Tibial nerve (tissue), 4 donors: ENCODE data around the gene S1PR1. TPM values are rescaled to one million over a fixed set of nuclear protein-coding genes. Genes with fewer than 3 reads are reported as not detected.

Experiments used
- DNase-seq, 2 donors: peaks; one replicate each; pipeline ENCODE4 v3.0.0-alpha.2; 2019; ENCODE audit warnings: low spot score in 2 of 2
- H3K27ac ChIP-seq, 4 donors: fragments of 200-600 bp; sonication (generic) in 3 of 4; one replicate each; pipeline ENCODE4 v1.5.1; 2017 to 2019; ENCODE audit warnings: mild to moderate bottlenecking in 1 of 4
- H3K27me3 ChIP-seq, 2 donors: fragments of 200-600 bp; sonication (generic) in 1 of 2; one replicate each; pipeline versions ENCODE4 v1.5.1 to v1.6.0; 2017 to 2019
- H3K36me3 ChIP-seq, 3 donors: fragments of 200-600 bp; sonication (generic); one replicate each; pipeline ENCODE4 v1.5.1; 2018 to 2019
- H3K4me1 ChIP-seq, 4 donors: fragments of 200-600 bp; sonication (generic) in 3 of 4; one replicate each; pipeline ENCODE4 v1.5.1; 2017 to 2019
- H3K4me3 ChIP-seq, 4 donors: fragments of 200-600 bp; sonication (generic) in 3 of 4; one replicate each; pipeline ENCODE4 v1.5.1; 2017 to 2019; ENCODE audit warnings: mild to moderate bottlenecking in 1 of 4, moderate library complexity in 1 of 4
- H3K9me3 ChIP-seq, 4 donors: fragments of 200-600 bp; sonication (generic) in 3 of 4; one replicate each; pipeline ENCODE4 v1.5.1; 2017 to 2019
- EP300 ChIP-seq, 2 donors: sonication (generic); formaldehyde crosslinking; IDR thresholded peaks; one replicate each; pipeline ENCODE4 v1.6.1; 2017; ENCODE audit warnings: antibody characterized with exemption in 2 of 2, mild to moderate bottlenecking in 1 of 2
- POLR2A ChIP-seq, 2 donors: fragments of 450-650 bp; IDR thresholded peaks; one replicate each; pipeline ENCODE4 v1.6.1; 2017; ENCODE audit warnings: antibody characterized with exemption in 2 of 2, mild to moderate bottlenecking in 2 of 2, moderate library complexity in 2 of 2
- WGBS, 2 donors: methylation state at CpG; one replicate each; pipeline ENCODE4 v1.1.5; 2018; 5-methylcytosine and 5-hydroxymethylcytosine counted together
- total RNA-seq, 4 donors: library from RNA; depleted of rRNA; stranded (reverse); fragments of >200 nt; gene quantifications; one replicate each; pipeline ENCODE4 v1.1.0, GENCODE V29; 2016
- TF ChIP-seq, protein P1 (sequence below), 5 experiments: fragments of 200-600 bp in 3 of 5; fragments of 450-650 bp in 2 of 5; sonication (generic) in 3 of 5; IDR thresholded peaks; one replicate each; pipeline ENCODE4 v1.5.1; 2016 to 2019; ENCODE audit warnings: antibody characterized with exemption in 5 of 5, mild to moderate bottlenecking in 3 of 5, moderate library complexity in 2 of 5

The S1PR1 gene
- total RNA-seq, 4 donors from 2014 or later: 22.2 to 101 (median 59.4) TPM

DNA sequence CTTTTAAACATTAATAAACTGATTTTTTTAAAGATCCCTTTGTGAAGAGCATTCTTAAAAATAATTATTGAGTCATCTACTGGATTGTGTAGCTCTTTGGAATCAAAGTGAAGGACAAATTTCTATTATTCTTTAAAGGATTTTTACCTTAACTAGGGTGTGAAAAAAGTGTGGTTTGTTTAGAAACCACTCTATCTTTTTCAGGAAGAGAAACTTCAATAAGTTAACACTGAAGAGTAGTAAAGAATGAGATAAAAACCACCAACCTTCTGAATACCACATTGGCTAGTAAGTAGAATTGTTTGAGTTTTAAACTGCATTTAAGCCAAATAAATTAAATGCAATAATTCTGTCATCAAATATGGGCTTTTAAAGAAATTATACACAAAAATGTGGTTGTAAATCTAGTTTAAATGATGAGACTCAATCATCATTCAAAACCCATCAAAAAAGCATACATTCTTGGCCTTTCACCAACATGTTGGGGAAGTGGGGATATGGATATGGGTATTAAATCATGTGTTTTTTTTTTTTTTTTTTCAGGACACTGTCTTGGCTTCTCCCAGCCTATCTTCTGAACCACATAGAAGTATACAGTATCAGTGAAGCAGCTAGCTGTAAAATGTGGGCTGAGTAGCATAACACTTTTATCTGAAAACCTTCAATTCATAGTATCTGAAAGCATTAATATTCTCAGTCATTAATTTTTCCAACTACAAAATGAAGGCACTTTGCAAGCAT, 4.8 kb downstream of the S1PR1 start:
- Histone ChIP-seq H3K36me3 (no peaks in the 10 kb centered on the region), H3K27me3 (no peaks in the 10 kb centered on the region), H3K27ac (peak overlapping the region in 1 of 4 donors; percentile 4), H3K4me3 (no peak overlapping the region), H3K4me1 (peaks cover 0 to 22% (median 14%) of the 10 kb centered on the region in 4 donors), H3K9me3 (no peaks in the 10 kb centered on the region)
- TF ChIP-seq EP300 (IDR thresholded peaks at IDR 0.05) (no peak), POLR2A (IDR thresholded peaks at IDR 0.05) (no peak)
- TF ChIP-seq, protein P1, sequence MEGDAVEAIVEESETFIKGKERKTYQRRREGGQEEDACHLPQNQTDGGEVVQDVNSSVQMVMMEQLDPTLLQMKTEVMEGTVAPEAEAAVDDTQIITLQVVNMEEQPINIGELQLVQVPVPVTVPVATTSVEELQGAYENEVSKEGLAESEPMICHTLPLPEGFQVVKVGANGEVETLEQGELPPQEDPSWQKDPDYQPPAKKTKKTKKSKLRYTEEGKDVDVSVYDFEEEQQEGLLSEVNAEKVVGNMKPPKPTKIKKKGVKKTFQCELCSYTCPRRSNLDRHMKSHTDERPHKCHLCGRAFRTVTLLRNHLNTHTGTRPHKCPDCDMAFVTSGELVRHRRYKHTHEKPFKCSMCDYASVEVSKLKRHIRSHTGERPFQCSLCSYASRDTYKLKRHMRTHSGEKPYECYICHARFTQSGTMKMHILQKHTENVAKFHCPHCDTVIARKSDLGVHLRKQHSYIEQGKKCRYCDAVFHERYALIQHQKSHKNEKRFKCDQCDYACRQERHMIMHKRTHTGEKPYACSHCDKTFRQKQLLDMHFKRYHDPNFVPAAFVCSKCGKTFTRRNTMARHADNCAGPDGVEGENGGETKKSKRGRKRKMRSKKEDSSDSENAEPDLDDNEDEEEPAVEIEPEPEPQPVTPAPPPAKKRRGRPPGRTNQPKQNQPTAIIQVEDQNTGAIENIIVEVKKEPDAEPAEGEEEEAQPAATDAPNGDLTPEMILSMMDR (IDR thresholded peaks at IDR 0.05): no peak
- DNase-seq: no peak

DNA sequence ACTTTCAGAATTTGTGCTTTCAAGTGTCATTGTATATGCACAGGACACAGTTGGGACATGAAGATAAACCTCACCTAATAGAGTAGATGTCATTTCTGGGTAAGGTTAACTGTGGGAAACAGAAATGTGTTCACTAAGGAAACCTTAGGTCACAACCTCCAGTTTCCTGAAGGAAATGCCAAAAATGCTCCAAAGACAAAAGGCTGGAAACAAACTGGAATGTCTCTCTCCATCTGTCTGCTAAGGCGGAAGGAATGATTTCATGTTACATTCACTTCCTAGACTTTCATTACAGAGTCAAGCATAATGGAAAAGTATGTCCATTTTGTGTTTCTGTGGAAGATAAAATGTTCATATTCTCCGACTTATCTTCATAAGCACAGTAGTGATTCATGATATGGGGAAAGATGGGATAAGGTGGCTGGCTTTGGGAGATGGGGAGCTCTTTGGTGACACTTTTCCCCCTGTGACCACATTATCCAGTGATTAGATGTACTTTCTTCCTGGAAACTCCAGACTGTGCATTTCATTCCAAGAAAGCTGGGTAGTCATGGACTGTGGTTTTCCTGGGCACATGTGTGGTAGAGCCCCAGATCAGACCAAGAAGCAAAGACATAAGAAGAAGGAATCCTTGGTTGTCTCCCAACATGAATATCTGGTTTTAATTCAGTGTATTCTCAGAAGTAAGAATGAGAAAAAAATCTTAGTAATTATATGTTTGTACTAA, 5.7 kb downstream of the S1PR1 start:
- H3K36me3 ChIP-seq: no peaks in the 10 kb centered on the region
- H3K27ac ChIP-seq: no peak overlapping the region
- no peak overlapping the region for H3K4me3 ChIP-seq
- H3K9me3 ChIP-seq: no peaks in the 10 kb centered on the region
- peaks cover 0 to 15% (median 12%) of the 10 kb centered on the region in 4 donors for H3K4me1 ChIP-seq
- no peak for DNase-seq
- TF ChIP-seq POLR2A (IDR thresholded peaks at IDR 0.05) (no peak), EP300 (IDR thresholded peaks at IDR 0.05) (peak in 1 of 2 donors; percentile 75)
- no peaks in the 10 kb centered on the region for H3K27me3 ChIP-seq
- WGBS, 2 donors: 77 to 84% methylated on average over 2 of the region's 2 CpGs

DNA sequence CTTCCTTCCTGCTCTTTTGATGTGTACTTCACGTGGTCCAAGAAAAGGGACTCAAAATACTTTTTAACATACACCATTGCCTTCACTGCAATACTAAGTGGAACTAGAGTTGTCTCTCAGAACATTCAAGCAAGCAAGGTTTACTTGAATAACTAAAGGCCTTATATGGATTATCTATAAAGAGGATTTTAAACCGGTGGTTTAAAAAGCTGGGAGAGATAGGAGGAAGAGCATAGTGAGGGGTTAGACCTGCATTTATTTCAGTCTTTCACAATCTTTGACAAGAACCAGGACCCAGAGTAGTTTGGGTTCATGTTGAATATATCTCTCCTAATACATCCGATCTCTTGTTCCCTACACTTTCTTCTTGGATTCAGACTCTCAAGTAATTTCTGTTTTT, 6.9 kb downstream of the S1PR1 start:
- Histone ChIP-seq H3K4me3 (no peak overlapping the region), H3K27ac (no peak overlapping the region), H3K27me3 (no peaks in the 10 kb centered on the region), H3K9me3 (no peaks in the 10 kb centered on the region), H3K4me1 (peaks cover 0 to 2% (median under 1%) of the 10 kb centered on the region in 4 donors), H3K36me3 (no peaks in the 10 kb centered on the region)
- 59 to 65% methylated on average over 3 of the region's 3 CpGs for WGBS, 2 donors
- TF ChIP-seq, protein P1 (IDR thresholded peaks at IDR 0.05): no peak
- no peak for TF ChIP-seq EP300 (IDR thresholded peaks at IDR 0.05)
- no peak for TF ChIP-seq POLR2A (IDR thresholded peaks at IDR 0.05)
- DNase-seq: no peak

DNA sequence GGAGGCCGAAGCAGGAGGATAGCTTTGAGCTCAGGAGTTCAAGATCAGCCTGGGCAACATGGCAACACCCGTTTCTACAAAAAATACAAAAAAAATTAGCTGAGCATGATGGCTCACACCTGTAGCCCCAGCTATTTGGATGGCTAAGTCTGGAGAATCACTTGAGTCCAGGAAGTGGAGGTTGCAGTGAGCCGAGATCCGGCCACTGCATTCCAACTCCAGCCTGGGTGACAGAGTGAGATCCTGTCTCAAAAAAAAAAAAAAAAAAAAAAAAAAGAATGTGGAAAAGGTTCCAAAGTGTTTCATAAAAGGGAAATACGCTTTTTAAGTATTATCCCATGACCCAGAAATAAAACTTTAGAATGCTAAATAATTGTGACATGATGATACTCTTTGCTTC, 8.0 kb downstream of the S1PR1 start:
- Histone ChIP-seq H3K27me3 (peaks cover 0 to 2% of the 10 kb centered on the region in 2 donors), H3K36me3 (no peaks in the 10 kb centered on the region), H3K27ac (no peak overlapping the region), H3K4me1 (no peaks in the 10 kb centered on the region), H3K9me3 (no peaks in the 10 kb centered on the region), H3K4me3 (no peak overlapping the region)
- no peak for TF ChIP-seq POLR2A (IDR thresholded peaks at IDR 0.05)
- TF ChIP-seq EP300 (IDR thresholded peaks at IDR 0.05): no peak
- TF ChIP-seq, protein P1 (IDR thresholded peaks at IDR 0.05): no peak
- WGBS, 2 donors: 71 to 78% methylated on average over 5 of the region's 5 CpGs
- no peak for DNase-seq

DNA sequence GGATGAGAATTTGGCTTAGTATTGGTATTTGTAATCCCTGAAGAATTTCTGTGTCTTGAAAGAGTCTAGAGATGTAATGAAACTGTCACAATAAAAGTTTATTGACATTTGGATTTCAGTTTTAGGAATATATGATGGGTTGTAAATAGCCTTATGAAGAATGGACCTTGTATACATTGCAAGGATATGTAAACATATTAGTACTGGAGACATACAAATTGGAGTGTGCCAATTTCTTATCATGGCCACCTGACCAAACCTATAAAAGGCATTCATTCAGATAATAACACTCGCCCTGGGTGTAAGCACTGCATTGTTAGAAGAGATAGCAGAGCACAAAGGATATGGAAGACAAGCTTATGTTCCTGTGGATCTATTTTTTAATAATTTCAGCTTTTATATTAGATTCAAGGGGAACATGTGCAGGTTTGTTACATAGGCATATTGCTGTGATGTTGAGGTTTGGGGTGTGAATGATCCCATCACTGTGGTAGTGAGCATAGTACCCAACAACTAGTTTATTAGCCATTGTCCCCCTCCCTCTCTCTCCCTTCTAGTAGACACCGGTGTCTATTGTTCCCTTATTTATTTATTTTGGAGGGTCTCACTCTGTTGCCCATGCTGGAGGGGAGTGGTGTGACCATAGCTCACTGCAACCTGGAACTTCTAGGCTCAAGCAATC, 8.6 kb downstream of the S1PR1 start:
- Histone ChIP-seq H3K4me1 (no peaks in the 10 kb centered on the region), H3K27me3 (peaks cover 0 to 2% of the 10 kb centered on the region in 2 donors), H3K9me3 (no peaks in the 10 kb centered on the region), H3K27ac (no peak overlapping the region), H3K36me3 (no peaks in the 10 kb centered on the region), H3K4me3 (no peak overlapping the region)
- no peak for DNase-seq
- TF ChIP-seq EP300 (IDR thresholded peaks at IDR 0.05) (no peak), POLR2A (IDR thresholded peaks at IDR 0.05) (no peak)
- TF ChIP-seq, protein P1 (IDR thresholded peaks at IDR 0.05): no peak
- 81 to 84% methylated on average over 2 of the region's 2 CpGs for WGBS, 2 donors
